Astrocyte (in vitro differentiated cells and primary cell): ENCODE results near the gene NME3. TPM values are rescaled to one million over a fixed set of nuclear protein-coding genes. Genes with fewer than 3 reads are reported as not detected.

Source experiments
- DNase-seq: peaks from one replicate; pipeline ENCODE4 v3.0.0-alpha.2; 2010; ENCODE audit warnings: low read depth
- FAIRE-seq: peaks from 2 replicates; lab custom pipeline; 2011; peaks lifted over from hg19 to GRCh38; lab: Jason Lieb, UNC
- H2AFZ ChIP-seq: 2 replicates; pipeline ENCODE4 v1.6.0; 2012; ENCODE audit warnings: low read depth, low read length, inconsistent platforms
- H3K27ac ChIP-seq: 2 replicates; pipeline ENCODE4 v1.5.1; 2011; ENCODE audit warnings: low read depth, low read length, inconsistent platforms
- H3K27me3 ChIP-seq: 2 replicates; pipeline ENCODE4 v1.6.0; 2011; ENCODE audit warnings: low read length, inconsistent platforms; ENCODE audit not compliant: insufficient read depth
- H3K36me3 ChIP-seq: 2 replicates; pipeline ENCODE4 v1.5.1; 2011; ENCODE audit warnings: low read length, inconsistent platforms; ENCODE audit not compliant: insufficient read depth
- H3K4me1 ChIP-seq: 2 replicates; pipeline ENCODE4 v1.5.1; 2011; ENCODE audit warnings: low read length, inconsistent platforms; ENCODE audit not compliant: insufficient read depth
- H3K4me2 ChIP-seq: 2 replicates; pipeline ENCODE4 v1.6.0; 2012; ENCODE audit warnings: low read length, inconsistent platforms
- H3K4me3 ChIP-seq: 2 replicates; pipeline ENCODE4 v1.5.1; 2011; ENCODE audit warnings: low read depth, mild to moderate bottlenecking, low read length, inconsistent platforms; ENCODE audit not compliant: insufficient read depth
- H3K79me2 ChIP-seq: 2 replicates; pipeline ENCODE4 v1.6.0; 2012; ENCODE audit warnings: mild to moderate bottlenecking, low read length, inconsistent platforms; ENCODE audit not compliant: insufficient read depth
- H3K9ac ChIP-seq: 2 replicates; pipeline ENCODE4 v1.6.0; 2012; ENCODE audit warnings: mild to moderate bottlenecking, low read length, inconsistent platforms
- H3K9me3 ChIP-seq: 2 replicates; pipeline ENCODE4 v1.5.1; 2012; ENCODE audit warnings: low read depth, mild to moderate bottlenecking, low read length, inconsistent platforms; ENCODE audit not compliant: insufficient read depth
- H4K20me1 ChIP-seq: 2 replicates; pipeline ENCODE4 v1.6.0; 2012; ENCODE audit warnings: low read length, inconsistent platforms; ENCODE audit not compliant: insufficient read depth
- H3K27ac Mint-ChIP-seq: one replicate; pipeline ENCODE4 v1.8.0; 2021; ENCODE audit warnings: mild to moderate bottlenecking, mixed read lengths; ENCODE audit not compliant: unreplicated experiment
- H3K27me3 Mint-ChIP-seq: one replicate; pipeline ENCODE4 v1.8.0; 2021; ENCODE audit warnings: low read depth, mixed read lengths; ENCODE audit not compliant: unreplicated experiment
- H3K36me3 Mint-ChIP-seq: one replicate; pipeline ENCODE4 v1.8.0; 2021; ENCODE audit warnings: low read depth, mixed read lengths; ENCODE audit not compliant: unreplicated experiment
- H3K4me1 Mint-ChIP-seq: one replicate; pipeline ENCODE4 v1.8.0; 2021; ENCODE audit warnings: low read depth, mixed read lengths; ENCODE audit not compliant: unreplicated experiment
- H3K4me3 Mint-ChIP-seq: one replicate; pipeline ENCODE4 v1.8.0; 2021; ENCODE audit warnings: mild to moderate bottlenecking, moderate library complexity, mixed read lengths; ENCODE audit not compliant: unreplicated experiment
- H3K9me3 Mint-ChIP-seq: one replicate; pipeline ENCODE4 v1.8.0; 2021; ENCODE audit warnings: mild to moderate bottlenecking, mixed read lengths; ENCODE audit not compliant: unreplicated experiment
- EZH2 ChIP-seq: IDR thresholded peaks from 2 replicates; pipeline ENCODE4 v1.6.1; 2012; ENCODE audit warnings: mild to moderate bottlenecking, low read length, inconsistent platforms; ENCODE audit not compliant: insufficient read depth
- total RNA-seq: library from RNA; stranded (reverse); gene quantifications from 2 replicates; pipeline ENCODE4 v1.2.1, GENCODE V29; 2021
- TF ChIP-seq, protein P1 (sequence below): IDR thresholded peaks from 2 replicates; pipeline ENCODE4 v1.5.1; 2011; ENCODE audit warnings: low read depth, mild to moderate bottlenecking, inconsistent platforms, low read length, moderate library complexity; ENCODE audit not compliant: insufficient read depth

Gene NME3
- total RNA-seq, 1 donor from 2014 or later, result 36.3 TPM

- H3K27ac Mint-ChIP-seq, result no peak overlapping the region
- DNase-seq, result no peak
Measured at GRCh38 chr16:1791256-1791942, 20.1 kb upstream of the NME3 start.

GRCh38 chr16:1790611-1791255 lies 19.4 kb upstream of the NME3 start:
- no peak overlapping the region for H2AFZ ChIP-seq
- H3K4me3 ChIP-seq, result no peak overlapping the region
- no peaks in the 10 kb centered on the region for H3K9me3 ChIP-seq
- no peaks in the 10 kb centered on the region for H3K27me3 ChIP-seq
- no peaks in the 10 kb centered on the region for H3K36me3 ChIP-seq
- H3K4me2 ChIP-seq, result no peak overlapping the region
- no peak overlapping the region for H3K9ac ChIP-seq
- Mint-ChIP-seq H3K4me1 (no peaks in the 10 kb centered on the region), H3K4me3 (no peak overlapping the region), H3K27me3 (no peaks in the 10 kb centered on the region), H3K9me3 (no peaks in the 10 kb centered on the region), H3K36me3 (peaks cover 3% of the 10 kb centered on the region), H3K27ac (no peak overlapping the region)
- no peaks in the 10 kb centered on the region for H3K4me1 ChIP-seq
- DNase-seq (no peak), FAIRE-seq (no peak)
- H4K20me1 ChIP-seq, result peaks cover 20% of the 10 kb centered on the region
- TF ChIP-seq EZH2, result no peak
- TF ChIP-seq, protein P1, sequence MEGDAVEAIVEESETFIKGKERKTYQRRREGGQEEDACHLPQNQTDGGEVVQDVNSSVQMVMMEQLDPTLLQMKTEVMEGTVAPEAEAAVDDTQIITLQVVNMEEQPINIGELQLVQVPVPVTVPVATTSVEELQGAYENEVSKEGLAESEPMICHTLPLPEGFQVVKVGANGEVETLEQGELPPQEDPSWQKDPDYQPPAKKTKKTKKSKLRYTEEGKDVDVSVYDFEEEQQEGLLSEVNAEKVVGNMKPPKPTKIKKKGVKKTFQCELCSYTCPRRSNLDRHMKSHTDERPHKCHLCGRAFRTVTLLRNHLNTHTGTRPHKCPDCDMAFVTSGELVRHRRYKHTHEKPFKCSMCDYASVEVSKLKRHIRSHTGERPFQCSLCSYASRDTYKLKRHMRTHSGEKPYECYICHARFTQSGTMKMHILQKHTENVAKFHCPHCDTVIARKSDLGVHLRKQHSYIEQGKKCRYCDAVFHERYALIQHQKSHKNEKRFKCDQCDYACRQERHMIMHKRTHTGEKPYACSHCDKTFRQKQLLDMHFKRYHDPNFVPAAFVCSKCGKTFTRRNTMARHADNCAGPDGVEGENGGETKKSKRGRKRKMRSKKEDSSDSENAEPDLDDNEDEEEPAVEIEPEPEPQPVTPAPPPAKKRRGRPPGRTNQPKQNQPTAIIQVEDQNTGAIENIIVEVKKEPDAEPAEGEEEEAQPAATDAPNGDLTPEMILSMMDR, result no peak
- peaks cover 25% of the 10 kb centered on the region for H3K79me2 ChIP-seq
- no peak overlapping the region for H3K27ac ChIP-seq

More at GRCh38 chr16:1791256-1791942, 20.1 kb upstream of the NME3 start:
- H2AFZ ChIP-seq, result no peak overlapping the region
- peaks cover 19% of the 10 kb centered on the region for H3K79me2 ChIP-seq
- no peaks in the 10 kb centered on the region for H3K4me1 Mint-ChIP-seq
- no peak for FAIRE-seq
- peaks cover 13% of the 10 kb centered on the region for H4K20me1 ChIP-seq
- H3K4me3 ChIP-seq, result no peak overlapping the region
- H3K27me3 Mint-ChIP-seq, result no peaks in the 10 kb centered on the region
- TF ChIP-seq, protein P1, result no peak
- TF ChIP-seq EZH2, result no peak
- no peaks in the 10 kb centered on the region for H3K27me3 ChIP-seq
- H3K4me2 ChIP-seq, result no peak overlapping the region
- no peaks in the 10 kb centered on the region for H3K4me1 ChIP-seq
- H3K4me3 Mint-ChIP-seq, result no peak overlapping the region
- H3K36me3 Mint-ChIP-seq, result peaks cover 3% of the 10 kb centered on the region
- H3K36me3 ChIP-seq, result no peaks in the 10 kb centered on the region
- H3K9me3 Mint-ChIP-seq, result no peaks in the 10 kb centered on the region
- H3K9me3 ChIP-seq, result no peaks in the 10 kb centered on the region
- no peak overlapping the region for H3K9ac ChIP-seq
- no peak overlapping the region for H3K27ac ChIP-seq

GRCh38 chr16:1790261-1790610 lies 18.9 kb upstream of the NME3 start:
- peaks cover under 1% of the 10 kb centered on the region for H3K36me3 Mint-ChIP-seq
- H3K4me1 ChIP-seq, result no peaks in the 10 kb centered on the region
- FAIRE-seq, result no peak
- H4K20me1 ChIP-seq, result peaks cover 25% of the 10 kb centered on the region
- H3K27me3 ChIP-seq, result no peaks in the 10 kb centered on the region
- no peaks in the 10 kb centered on the region for H3K27me3 Mint-ChIP-seq
- H3K4me2 ChIP-seq, result no peak overlapping the region
- no peak for DNase-seq
- TF ChIP-seq EZH2, result no peak
- TF ChIP-seq, protein P1, result no peak
- no peaks in the 10 kb centered on the region for H3K9me3 Mint-ChIP-seq
- H3K27ac Mint-ChIP-seq, result no peak overlapping the region
- no peaks in the 10 kb centered on the region for H3K9me3 ChIP-seq
- H3K4me3 Mint-ChIP-seq, result no peak overlapping the region
- no peak overlapping the region for H2AFZ ChIP-seq
- peaks cover 30% of the 10 kb centered on the region for H3K79me2 ChIP-seq
- H3K4me3 ChIP-seq, result no peak overlapping the region
- no peaks in the 10 kb centered on the region for H3K36me3 ChIP-seq
- H3K4me1 Mint-ChIP-seq, result no peaks in the 10 kb centered on the region
- H3K9ac ChIP-seq, result no peak overlapping the region
- H3K27ac ChIP-seq, result no peak overlapping the region
